NCI-H1092 treated with DMSO at 0.1 percent for 48 hours (cell line): Measurements from ENCODE around the gene RUNX3.

Source experiments
- DNase-seq: peaks from one replicate; lab custom pipeline; 2025; lab: John Stamatoyannopoulos, UW

Gene RUNX3

GRCh38 chr1:24946861-24947658 lies 17.0 kb upstream of the RUNX3 start:
- DNase-seq = no peak

- no peak for DNase-seq
Observed at GRCh38 chr1:24945354-24946326, 15.6 kb upstream of the RUNX3 start.

GRCh38 chr1:24944318-24944717 lies 14.2 kb upstream of the RUNX3 start:
- no peak for DNase-seq

GRCh38 chr1:24942789-24943188 lies 12.7 kb upstream of the RUNX3 start:
- DNase-seq = no peak

GRCh38 chr1:24941564-24941963 lies 11.5 kb upstream of the RUNX3 start:
- DNase-seq = no peak

- no peak for DNase-seq
Observed at GRCh38 chr1:24940231-24940630, 10.2 kb upstream of the RUNX3 start.

- no peak for DNase-seq
Observed at GRCh38 chr1:24939675-24940193, 9.7 kb upstream of the RUNX3 start.

- peak; percentile 33 for DNase-seq
Observed at GRCh38 chr1:24939040-24939674, 9.1 kb upstream of the RUNX3 start.

- no peak for DNase-seq
Observed at GRCh38 chr1:24938276-24938675, 8.2 kb upstream of the RUNX3 start.

- no peak for DNase-seq
Observed at GRCh38 chr1:24936684-24937083, 6.6 kb upstream of the RUNX3 start.

- no peak for DNase-seq
Observed at GRCh38 chr1:24935615-24936484, 5.8 kb upstream of the RUNX3 start.

GRCh38 chr1:24935196-24935526 lies 5.1 kb upstream of the RUNX3 start:
- no peak for DNase-seq

- no peak for DNase-seq
Observed at GRCh38 chr1:24934310-24935195, 4.5 kb upstream of the RUNX3 start.

- DNase-seq = no peak
Observed at GRCh38 chr1:24933468-24933867, 3.4 kb upstream of the RUNX3 start.

- no peak for DNase-seq
Observed at GRCh38 chr1:24932725-24933294, 2.7 kb upstream of the RUNX3 start.

GRCh38 chr1:24932284-24932683 lies 2.2 kb upstream of the RUNX3 start:
- DNase-seq = peak; percentile 48

- no peak for DNase-seq
Observed at GRCh38 chr1:24931468-24932231, 1.6 kb upstream of the RUNX3 start.

- no peak for DNase-seq
Observed at GRCh38 chr1:24931146-24931467, 1.0 kb upstream of the RUNX3 start.
